GM20431 (cell line): Measurements from ENCODE around the gene PLXNA2.

ENCODE experiments used
- in situ Hi-C: fragments of 300-500 bp; cut with MseI, MboI; formaldehyde crosslinking; loops from one replicate; pipeline ENCODE4 v1.15.0; 2020; ENCODE audit warnings: low sequenced_read_pairs; ENCODE audit not compliant: unreplicated experiment

The PLXNA2 gene

GRCh38 chr1:207993477-207994445 is 250.4 kb downstream of the PLXNA2 start:
- in situ Hi-C loops, result no loop called here

DNA sequence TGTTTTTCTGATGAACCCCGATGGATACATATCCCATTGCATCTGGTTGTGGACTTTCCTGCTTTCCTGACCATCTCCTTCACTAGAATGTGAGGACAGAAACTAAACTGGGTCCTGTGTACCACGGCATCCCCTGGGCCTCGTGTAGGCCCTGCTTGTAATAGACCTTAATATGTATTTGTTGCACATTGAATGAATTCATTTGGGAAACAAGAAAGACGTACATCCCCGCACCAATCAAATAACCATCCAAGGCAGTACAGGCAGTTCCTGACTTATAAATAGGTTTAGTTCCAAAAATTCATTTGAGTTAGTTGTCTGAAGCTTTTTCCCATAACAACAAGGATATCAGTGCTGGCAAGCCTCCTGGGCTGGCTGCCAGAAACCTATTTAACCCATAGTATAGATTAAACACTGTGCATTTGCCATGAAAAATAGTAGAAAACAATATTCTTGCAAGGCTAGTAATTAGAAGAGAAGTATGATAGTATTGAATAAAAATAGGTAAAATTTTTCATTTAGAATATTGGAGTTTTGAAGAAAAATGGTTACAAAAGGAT is 251.4 kb downstream of the PLXNA2 start:
- in situ Hi-C loops, result no loop called here

- in situ Hi-C loops, result no loop called here
These were observed 252.6 kb downstream of the PLXNA2 start for GRCh38 chr1:207991583-207992026.

DNA sequence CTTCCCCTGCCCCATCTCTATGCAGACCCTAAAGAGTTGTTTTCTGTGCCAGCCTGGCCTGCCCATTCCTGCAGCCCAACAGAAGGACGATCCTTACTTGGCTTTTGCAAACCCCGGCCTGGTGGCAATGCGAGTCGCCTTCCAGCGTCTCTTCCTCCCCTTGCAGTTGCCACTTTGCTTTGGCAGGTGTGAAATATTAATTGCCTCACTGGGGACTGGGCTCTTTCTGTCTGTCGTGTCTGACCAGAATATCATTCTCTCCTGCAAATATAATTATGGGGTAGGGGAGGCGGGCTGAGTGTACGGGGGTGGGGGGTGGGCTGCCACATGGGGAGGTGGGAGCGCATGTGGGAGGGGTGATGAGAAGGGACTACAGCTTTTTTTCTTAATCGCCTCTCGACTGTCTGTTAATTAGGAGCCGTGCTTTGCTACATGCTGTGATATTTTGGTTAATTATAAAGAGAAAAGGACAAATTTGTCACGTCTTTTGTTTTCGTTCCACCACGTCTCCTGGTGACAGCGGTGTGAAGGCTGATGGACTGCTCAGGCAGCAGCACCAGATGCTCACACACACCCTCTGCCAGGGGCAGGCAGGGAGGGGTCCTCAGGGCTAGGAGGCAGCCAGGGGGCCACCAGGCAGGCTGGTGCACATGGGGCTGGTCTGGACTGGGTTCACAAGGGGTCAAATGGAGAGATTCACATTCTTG is 253.2 kb downstream of the PLXNA2 start:
- in situ Hi-C loops, result no loop called here

- in situ Hi-C loops, result no loop called here
These were observed 253.7 kb downstream of the PLXNA2 start for GRCh38 chr1:207990455-207990854.

DNA sequence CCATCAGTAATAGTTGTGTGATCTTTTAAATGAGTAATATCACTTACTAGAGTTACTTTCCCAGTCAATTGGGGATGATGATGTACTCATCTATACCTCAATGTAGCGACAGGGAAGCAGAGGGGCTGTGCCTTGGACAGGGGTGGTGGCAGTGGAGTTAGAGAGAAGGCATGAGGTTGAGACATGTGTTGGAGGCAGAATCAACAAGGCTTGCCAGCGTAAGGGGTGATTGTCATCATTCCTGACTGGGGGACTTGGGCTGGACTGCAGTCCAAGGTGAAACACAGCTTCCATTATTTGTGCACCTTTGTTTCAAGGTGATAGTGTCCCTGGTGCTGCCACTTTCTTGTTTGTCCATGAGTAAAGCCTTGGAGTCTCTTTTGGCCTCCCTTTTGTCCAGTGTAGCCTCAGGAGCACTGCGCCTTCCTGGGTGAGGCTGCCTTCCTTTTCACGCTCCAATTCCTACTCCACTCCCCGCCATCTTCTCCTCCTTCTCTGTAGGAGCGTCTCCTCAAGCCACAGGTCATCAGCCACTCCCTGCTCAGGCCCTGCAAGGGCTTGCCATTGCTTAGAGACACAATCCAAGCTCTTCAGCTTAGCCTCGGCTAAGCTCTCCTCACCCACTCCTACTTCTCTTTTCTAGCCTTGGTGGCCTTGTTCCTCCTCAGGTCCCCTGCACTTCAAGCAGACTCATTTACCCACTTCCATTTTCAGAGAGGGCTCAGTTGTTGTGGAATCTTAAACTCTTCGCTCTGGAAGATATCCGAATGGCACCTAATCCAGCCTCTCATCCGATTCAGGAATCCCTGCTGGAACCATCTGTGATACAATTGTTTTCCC is 255.6 kb downstream of the PLXNA2 start:
- in situ Hi-C loops, result no loop called here

GRCh38 chr1:207987164-207987563 is 257.0 kb downstream of the PLXNA2 start:
- in situ Hi-C loops, result no loop called here

DNA sequence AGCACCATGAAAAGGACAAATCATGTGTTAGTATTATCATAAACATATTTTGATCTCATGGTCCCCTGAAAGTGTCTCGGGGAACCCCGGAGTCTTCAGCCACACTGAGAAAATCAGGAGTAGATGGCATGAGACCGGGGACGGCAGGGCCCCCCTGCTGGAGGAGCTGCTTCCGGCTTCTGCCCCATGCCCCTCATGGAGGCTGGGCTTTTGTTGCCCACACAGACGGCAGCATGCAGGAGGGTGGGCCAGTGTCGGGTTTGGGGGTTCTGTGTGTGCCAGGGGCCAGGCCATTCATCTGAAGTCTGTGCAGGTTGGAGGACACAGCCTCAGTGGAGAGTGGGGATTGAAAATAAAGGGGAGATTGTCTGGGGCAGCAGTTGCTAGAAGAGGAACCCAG is 258.2 kb downstream of the PLXNA2 start:
- in situ Hi-C loops, result no loop called here

DNA sequence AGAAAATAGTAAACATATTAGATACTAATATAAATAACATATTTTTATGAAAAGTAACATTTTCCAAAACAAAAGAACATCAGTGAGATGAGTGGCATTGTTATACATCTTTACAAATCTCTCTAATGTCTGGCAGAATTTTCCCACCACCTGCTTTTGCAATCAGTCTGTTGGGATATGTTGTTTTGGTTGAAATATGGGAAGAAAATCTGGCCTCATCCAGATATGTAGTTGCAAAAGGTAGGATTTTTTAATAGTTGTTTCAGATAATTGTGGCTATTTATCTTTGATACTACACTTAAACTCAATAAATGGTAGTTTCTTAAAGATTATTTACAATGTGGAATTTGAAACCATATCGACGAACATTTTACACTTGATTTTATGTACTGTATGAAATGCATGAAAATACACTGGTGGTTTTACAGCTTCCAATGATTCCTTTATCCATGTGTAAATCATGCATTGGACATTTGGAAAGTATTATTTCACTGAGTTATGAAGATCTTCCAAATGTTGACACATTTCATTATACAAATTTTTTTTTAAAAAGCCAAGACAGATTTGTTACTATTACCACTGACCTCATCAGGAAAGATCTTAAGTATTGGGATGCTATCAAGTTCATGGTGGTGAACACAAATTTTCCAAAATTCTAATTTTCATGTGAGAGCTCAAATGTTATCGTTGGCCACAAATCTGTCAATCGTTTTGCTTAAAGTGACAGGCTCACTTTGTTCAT is 259.2 kb downstream of the PLXNA2 start:
- in situ Hi-C loops, result no loop called here

- in situ Hi-C loops, result no loop called here
These were observed 261.0 kb downstream of the PLXNA2 start for GRCh38 chr1:207983044-207983635.

- in situ Hi-C loops, result no loop called here
These were observed 262.2 kb downstream of the PLXNA2 start for GRCh38 chr1:207981976-207982375.

GRCh38 chr1:207978441-207978840 is 265.7 kb downstream of the PLXNA2 start:
- in situ Hi-C loops, result no loop called here

DNA sequence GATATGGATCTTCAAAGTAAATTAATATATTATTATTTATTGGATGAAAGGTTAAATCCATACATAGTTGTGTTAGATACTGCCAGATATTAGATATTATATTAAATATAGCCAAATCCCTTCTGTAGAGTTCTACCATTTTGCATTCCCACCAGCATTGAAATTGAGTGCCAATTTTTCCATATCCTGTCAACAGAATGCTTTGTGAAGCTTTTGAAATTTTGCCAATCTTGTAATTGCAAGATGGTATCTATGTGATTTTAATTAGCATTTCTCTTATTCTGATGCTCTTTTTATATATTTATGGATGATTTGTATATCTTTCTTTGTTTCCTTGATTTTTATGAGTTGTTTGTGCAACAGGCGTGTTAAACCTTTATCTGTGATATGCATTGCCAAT is 266.3 kb downstream of the PLXNA2 start:
- in situ Hi-C loops, result no loop called here

- in situ Hi-C loops, result loop anchor here (25.0 kb wide), 1 partner anchor 162 kb away; no protein-coding TSS in a partner anchor
These were observed 270.2 kb downstream of the PLXNA2 start for GRCh38 chr1:207973898-207974568.

DNA sequence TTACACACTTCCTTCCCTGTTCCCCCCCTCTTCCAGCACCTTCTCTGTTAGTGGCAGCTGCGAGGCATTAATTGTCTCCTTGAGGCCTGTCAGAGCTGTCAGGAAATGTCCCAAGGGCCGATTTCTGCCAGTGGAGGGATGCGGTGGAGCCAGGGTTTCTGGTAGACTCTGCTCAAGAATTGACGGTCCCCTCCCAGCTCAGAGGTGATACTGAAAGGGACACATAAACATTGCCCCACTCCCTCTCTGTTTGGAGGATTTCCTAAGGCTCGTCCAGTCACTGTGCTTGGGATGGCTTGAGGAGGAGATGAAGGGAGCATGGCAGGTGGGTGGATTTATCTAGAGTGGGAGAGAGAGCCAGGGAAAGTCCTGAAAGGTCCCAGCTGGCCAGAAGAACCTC is 271.8 kb downstream of the PLXNA2 start:
- in situ Hi-C loops, result loop anchor here (25.0 kb wide), 1 partner anchor 160 kb away; no protein-coding TSS in a partner anchor
